Measurements from ENCODE around the gene CBLN1.

CBLN1 gene

DNA sequence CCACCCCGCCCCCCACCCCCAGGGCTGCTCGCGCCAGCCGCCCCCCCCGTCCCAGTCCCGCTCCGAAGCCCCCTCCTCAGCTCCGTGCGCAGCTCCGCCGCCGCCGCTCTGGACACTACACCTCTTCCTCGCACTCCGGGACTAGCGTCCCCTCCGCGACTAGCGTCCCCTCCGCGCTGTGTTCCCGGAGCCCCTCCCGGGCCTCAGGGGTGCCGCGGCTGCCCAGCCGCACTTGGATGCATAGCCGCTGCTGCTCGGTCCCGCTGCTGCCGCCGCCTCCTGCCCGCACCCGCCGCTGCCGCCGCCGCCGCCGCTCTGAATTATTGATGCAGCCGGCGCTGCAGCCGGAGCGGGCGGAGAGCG, at the start of gene CBLN1:
TSS of gene CBLN1 (minus strand) at position 359 of the 363 bp plus-strand sequence. CDS start 373 bp downstream, outside the sequence.
- no peak for DNase-seq

DNA sequence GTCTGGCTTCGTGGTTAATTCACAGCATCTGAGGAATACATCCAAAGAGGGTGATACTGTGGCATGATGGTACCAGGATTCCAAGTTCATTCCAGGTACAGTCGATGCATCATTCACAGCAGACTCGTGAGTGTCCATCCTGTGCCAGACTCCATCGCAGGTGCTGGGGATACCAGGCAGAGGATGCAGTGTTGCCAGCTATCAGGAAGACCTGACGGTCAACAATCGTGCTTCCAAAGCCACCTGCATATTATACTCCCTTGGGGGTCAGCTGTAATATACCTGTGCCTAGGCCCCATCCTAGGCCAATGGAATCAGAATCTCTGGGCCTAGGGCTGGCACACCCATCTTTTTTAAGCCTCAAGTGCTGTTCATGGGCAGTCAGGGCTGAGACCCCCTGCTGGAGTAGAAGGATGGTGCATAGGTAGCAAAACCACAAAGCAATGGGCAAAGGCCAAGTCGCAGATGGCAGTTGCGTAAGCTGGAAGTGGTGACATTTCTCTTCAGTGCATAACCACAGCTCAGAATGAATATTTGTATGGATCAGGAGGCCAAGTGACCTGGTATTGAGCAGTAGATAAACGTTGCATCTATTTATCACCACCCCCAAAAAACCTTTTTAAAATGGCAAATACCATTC, 49.0 kb upstream of the CBLN1 start:
- no peak for DNase-seq

DNA sequence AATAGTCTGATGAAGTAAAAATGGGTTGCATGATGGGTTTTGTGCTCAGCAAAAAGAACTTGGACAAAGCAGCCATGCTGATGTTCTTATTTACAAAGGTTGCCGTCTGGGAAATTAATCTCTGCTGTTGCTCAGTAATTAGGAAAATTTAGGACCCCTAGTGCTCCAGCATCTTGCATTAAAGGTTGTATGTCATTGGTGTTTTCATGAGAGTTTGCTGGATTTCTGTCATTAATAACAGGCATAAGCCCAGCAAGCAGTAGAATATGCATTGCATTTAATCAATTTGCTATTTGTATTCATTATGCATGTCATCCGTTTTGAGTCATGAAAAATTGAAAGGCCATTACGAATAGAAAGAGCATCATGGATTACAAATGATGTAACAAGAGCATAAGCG, 46.7 kb upstream of the CBLN1 start:
- no peak for DNase-seq

DNA sequence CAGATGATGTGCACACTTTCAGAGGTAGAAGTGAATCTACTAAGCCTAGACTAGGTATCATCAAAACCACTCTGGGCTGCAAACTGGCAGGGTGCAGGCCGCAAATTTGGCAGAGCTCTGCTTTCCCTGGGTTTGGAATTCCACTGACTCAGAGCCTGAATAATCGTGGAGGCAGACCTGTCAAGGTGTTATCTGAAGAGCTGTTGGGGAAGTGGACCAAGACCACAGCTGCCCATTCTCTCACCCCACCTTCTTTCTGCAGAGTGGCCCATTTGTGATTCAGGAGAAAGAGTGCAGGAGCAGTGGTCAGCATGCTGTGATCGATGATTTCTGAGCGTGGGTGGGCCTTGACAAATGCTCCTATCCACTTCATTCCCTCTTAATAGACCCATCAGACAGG, 45.8 kb upstream of the CBLN1 start:
- DNase-seq, result no peak

DNA sequence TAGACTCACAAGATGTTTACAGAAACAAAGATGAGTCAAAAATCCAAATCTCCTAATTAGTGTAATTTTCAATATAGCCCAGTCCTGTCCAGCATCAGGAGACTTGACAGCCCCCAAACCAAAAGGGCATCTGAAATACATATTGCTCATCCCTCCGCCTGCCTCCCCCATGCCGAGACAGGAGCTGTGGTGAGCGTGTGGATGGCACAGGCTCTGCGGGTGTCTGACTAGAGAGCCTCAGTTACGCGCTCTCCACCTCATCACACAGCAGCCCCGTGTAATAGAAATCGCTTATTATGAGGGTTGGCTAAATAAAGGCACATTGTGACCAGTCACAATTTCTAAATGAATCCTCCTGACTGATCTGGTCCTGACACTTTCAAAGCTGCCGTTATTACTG, 43.1 kb upstream of the CBLN1 start:
- DNase-seq, result no peak

DNA sequence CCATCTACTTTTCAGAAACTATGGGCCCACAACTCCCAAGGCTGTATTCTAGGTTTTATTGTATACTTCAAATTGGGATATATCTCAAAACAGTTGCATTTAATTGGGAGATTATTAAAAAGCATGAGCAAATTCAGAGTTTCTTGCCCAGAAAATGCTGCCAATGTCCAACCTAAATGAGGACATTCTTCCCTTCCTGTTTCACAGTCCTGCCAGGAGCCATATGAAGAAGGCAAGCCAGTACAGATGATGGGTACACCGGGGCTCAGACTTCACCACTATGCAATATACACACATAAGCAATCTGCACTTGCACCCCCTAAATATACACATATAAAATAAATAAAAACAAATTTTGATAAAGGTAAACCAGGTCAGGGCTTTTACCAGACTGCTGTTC, 34.0 kb upstream of the CBLN1 start:
- no peak for DNase-seq

DNA sequence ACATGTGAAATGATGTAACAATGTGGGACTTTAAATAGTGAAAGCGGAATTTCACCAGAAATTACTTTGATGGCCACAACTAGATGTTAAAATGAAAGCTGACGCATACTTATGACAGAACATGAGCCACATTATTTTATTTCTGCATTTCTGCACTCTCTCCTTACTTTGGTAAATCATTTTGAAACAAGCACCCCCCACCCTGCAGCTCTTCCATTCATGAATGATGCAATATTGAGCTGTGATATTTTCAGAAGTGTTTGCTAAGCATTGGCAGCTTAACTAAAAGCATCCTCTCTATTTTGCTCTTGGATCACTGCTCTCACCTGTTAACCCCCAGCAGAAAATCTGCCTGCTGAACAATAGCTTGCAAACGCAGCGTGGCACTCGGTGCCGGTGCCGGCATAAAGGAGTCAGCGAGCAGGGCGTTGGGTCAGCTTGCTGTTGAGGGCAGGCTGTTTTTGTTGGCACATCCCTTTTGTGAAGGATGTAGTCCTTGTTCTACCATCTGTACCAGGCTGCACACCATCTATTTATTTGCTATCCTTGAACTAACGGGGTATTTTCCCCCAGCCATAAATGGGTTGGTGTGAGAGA, 30.8 kb upstream of the CBLN1 start:
- DNase-seq, result no peak

DNA sequence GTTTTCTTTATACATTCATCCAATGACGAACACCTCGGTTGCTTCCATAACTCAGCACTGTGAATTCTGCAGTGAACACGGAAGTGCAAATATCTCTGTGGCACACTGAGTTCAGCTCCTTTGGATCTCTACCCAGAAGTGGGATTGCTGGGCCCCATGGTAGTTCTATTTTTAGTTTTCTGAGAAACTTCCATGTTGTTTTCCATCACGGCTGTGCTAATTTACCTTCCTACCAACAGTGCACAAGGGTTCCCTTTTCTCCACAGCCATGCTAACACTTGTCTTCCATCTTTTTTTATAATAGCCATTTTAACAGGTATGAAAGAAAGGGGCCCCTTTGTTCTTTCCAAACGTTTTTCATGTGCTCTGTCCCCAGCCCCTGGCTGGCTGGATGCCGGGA, 30.2 kb upstream of the CBLN1 start:
- no peak for DNase-seq

DNA sequence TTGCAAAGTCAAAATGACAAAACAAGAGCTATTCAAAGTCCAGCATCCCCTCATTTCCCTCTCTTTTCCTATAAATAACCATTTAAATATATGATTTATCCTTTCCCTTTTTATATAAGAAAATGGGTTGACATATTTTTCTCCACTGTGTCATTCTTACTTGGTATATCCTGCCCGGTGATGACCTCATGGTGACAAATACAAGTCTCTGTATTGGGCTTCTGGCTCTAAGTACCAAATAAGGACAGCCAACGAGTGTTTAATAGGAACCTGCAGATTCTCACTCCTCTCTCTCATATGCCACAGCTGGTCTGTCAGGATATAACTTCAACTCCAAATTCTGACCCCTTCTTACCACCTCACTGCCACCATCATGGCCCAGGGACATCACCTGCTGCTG, 25.5 kb upstream of the CBLN1 start:
- no peak for DNase-seq

DNA sequence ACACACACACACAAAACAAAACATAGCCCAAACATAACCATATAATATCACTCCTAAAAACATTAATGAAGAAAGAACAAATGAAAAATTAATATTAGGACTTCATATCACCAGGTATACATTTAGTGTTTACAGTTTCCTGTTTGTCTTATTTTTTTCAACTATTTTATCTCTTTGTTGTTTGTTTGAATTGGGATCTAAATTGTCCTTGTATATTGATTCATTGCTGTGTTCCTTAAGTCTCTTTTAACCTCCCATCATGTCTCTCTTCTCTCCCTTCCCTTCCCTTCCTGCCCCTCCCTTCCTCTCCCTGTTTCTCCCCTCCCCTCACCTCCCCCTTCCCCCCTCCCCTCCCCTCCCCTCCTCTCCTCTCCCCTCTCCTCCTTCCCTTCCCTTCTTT, 23.8 kb upstream of the CBLN1 start:
- no peak for DNase-seq

DNA sequence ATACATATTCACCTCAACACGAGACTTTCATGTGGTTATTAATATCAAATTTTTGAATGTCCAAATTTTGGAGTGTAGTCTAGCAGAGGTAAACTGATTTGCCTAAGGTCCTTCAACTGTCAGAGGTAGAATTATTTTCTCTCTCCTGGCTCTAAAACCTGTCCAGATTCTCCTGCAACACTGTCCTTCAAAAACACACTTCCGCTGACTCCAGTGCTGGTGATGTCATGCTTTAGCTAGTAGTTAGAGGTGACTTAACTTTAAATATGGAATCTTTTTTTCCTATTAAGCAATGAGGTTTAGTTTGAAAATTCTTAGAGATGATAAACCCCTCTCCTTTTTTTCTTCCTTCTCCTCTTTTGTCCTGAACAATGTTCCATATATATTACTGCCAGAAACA, 10.8 kb upstream of the CBLN1 start:
- DNase-seq, result no peak

DNA sequence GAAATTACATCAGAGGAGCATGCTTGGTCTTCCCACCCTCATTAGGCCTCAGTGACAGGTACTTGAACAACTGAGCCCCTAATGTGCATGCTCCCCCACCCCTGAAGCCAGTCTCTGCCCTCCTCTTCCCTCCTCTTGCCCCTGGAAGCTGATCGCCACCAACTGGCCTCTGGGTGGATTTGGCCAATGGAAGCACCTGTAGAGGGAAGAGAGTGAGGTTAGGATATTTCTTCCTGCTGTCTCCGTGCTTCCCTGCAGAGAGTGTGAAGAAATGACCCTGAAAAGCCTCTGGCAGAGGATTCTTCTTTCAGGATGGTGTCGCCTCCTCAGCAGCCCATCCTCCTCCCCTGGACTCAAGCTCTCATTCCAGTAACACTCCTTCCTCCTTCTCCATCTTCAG, 5.9 kb upstream of the CBLN1 start:
- DNase-seq, result no peak

DNA sequence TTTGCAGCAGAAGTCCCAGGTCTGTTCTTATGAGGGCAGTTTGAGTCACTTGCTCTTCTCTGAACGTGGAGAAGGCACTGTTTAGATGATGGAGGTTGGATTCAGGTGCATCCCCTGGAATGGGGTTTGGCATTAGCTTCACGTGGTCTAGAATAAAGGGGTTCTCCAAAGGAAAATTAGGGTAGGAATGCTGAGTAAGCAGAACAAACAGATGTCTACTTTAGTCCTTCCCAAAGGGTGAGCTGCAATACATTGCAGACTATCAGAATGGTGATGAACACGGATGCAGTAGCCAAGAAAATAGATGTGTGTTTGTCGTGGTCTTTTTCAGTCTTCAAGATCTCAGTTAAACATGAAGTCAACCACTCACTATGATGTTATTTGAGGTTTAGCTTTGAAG, 3.3 kb upstream of the CBLN1 start:
- DNase-seq, result no peak

DNA sequence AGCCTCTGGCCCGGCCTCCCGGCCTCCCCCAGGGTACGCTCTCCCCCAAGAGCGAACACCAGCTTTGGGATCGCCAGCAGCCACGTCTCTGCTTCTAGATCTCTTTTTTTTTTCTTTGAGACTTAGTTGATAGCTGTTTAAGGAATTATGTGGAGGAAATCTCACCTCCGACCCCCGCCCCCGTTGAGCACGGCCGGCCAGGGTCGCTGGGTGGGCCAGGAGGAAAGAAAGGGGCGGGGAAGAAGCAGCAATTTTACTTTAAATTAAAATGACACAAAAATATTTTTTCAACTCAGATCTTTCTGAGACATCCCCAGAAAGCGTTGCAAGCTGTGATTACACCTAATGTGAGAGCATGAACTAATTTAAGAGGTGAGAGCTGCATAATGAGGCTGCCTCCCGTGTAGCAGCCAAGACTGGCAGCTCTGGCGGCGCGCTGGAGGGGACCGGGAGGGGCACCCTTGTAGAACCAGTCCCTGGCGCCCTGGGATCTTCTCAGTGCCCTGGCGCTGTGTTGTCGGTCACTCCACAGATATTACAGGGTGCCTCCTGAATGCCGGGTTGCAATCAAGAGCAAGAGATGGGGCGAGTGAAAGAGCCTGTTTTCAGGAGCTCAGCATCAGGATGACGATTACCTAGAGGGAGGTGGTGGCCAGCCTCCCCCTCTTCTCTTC, 1.9 kb upstream of the CBLN1 start:
- DNase-seq, result no peak

DNA sequence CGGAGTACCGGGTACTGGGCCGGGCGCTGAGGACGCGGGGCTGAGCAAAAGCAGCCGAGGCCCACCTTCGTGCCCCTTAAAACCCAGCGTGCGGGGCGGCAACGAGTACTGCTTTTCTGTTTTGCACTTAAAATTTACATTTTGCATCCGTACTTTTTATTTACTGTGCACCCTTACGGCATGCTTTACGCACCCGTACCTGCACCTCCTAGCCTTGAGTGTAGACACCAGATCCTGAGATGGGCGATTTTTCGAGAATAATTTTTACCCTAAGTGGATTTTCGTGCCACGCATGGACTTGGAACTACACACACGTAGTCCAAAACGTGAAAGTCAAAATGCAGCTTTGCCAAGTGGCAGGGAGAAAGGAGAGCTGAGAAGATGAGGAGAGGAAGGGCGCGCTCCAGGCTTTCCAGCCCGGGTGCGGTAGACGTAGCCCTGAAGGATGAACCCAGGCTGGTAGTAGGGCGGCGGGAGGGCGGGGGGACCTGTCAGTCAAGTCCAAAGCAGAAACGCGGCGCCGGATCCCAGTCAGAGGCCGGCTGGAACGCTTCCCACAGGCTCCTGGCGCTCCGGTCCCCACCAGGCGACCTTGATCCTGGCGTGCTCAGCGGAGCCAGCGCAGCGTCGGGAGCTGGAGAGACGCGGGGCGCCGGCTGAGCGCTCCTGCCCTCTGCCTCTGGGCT, 1.2 kb upstream of the CBLN1 start:
- no peak for DNase-seq

DNA sequence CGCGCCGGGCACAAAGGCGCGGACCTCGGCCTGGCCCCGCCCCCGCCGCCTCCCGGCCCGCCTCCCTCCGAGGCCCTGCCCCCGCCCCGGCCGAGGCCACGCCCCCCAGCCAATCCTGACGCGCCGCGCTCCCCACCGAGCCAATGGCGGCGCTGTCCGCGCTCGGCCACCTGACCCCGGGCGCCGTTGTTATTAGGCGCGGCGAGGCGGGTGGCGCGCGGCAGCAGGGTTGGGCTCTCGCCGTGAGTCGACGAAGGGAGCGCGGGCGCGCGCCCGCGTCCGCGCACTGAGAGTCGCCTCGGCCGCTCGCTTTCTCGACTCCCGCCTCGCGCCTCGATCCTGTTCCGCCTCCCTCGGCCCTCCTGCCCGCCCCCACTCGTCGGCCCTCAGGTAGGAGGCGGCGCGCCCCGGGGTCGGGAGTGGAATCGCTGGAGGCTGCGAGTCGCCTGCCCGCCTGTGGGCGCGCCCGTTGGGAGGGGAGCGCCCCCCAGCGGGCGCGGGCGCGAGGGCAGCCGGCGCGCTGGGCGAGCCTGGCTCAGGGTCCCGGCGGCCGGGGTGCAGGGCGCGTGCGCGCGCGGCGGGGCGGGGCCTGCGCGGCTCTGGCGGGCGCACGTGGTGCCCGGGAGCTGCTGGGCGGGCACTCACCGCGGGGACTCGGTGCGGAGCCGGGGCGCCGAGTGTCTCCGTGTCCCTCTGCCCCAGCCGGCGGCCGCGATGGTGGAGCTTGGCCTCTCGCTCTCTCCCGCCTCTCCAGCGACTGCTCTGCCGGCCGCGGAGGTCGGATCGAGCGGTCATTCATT, 405 bp upstream of the CBLN1 start:
- DNase-seq, result no peak

DNA sequence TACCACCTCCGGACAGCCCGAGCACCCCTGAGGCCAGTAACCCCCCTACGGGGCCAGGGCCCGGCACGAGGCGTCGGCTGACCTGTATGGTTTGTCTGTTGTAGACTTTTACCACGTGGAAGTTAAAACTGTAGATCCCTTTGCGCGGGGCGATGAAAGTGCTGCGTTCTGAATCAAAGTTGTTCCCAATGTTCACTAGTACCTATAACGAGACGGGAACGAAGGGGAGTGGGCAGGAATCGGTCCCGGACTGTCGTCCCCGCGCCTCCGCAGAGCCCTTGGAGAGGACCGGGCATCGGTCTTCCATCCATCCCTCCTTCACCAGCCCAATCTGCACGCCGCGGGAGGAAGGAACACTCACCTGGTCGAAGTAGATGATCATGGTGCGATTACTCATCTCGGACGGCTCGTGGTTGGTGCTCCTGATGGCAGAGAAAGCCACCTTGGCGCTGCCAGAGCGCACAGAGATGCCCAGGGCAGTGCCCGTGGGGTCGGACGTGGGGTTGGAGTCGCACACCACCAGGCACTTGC, 732 bp downstream of the CBLN1 start:
- no peak for DNase-seq

DNA sequence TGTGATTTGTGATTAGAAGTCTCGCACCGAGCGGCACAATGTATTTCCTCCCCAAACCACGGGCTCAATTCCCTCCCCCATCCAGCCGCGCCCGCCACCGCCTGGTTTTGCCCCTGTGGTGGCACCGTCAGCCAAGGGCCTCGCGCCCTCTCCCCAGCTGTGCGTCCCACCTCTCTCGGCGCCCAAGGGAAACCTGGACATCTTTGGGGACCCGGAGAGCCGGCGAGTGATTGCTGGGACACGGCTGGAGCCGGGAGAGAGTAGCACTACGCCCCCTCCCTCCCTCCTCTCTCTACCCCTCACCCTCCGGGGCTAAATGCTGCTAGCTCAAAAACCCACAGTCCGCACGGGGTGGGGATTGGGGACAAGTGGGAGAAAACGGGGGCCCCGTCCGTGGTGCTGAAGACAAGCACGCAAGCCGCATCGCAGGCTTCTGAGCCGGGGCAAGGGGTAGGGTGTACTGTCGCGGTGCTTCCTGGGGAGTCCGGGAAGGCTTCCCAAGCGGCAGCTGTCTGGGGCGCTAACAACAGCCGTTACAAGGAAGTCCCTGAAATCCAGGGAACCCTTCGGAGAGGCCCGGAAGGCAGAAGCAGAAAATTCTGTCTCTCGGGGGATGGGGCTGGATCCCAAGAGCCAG, 1.4 kb downstream of the CBLN1 start:
- no peak for DNase-seq

DNA sequence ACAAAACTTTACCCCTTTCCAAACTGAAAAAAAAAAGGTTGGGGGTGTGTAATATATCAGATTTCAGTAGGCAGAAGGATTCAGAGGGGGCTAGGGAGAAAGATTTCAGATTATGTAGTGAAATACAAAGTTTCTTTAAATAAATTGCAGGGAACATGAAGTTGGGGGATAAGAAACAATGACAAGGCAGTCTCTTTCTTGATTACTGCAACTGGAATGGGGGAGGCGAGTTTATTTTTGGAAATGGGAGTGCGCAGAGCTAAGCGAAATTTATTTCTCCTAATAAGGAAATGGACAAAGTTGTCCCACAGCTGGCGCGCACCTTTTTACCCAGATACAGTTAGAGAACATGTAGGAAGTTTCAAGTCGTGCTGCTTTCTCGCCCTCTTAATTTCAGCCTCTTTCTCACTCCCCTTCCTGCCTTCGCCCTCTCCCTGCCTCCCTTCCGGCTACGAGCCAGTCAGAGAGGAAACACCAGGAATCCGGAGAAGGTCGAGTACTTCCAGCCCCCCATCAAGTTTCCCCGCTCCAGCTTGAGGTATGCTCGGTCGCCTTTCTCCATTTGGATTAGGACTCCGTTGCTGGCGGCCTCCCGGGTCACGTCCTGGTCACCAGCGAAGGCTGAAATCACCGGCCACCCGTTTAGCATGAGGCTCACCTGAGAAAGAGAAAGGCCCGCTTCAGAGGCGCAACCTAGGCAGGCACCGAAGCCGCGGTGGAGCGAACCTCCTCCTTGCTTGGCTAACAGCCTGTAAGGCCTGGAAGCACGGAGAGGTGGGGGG, 2.5 kb downstream of the CBLN1 start:
- no peak for DNase-seq

DNA sequence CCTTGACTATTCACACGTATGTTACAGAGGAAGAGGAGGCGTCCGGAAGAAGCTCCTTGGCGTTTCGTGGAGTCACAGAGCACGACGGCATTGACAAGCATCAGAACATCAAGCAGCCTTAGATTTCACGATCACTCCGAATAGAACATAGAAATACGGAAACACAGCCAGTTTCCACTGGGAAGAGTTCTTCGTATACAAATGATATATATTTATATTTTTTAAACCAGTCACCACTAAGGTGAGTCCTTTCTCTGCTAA, 3.1 kb downstream of the CBLN1 start:
- no peak for DNase-seq

DNA sequence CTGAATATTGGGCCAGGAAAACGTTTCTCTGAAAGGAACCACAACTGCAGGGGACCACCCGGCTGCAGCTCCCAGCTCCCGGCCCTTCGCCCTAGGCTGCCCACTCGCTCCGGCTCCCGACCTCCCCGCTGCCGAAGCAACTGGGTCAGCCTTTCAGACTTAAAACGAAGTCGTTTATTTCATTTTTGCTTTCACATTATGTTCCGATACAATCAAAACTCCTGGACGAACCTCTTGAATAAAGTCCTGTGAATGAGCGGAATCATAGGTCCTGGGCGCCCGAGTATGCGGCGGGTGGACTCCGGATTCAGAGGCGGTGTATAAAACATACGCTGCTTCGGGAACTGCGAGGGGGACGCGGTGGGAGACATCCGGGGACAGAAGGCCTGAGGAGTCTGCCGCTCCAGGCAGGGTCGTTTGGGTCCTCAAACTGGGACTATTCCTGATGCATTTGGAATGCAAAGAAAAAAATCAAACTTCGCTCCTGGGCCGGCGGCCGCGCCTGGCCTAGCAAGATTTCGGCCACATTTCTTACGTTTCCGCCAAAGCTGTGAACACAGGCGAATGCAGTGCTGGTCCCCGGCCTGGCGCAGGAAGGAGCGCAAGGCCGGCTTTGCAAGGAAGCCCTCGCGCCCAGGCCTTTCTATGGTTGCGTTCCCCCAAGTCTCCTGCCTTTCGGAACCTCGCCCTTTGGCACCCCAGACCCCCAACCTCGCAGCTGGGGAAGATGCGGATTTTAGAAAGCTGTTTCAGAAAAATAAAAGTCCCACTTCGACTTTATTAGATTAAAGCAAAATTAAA, 3.7 kb downstream of the CBLN1 start:
- no peak for DNase-seq

Measured in NK-92 treated with Interleukin-12 subunit alpha and Interleukin-12 subunit beta, amount 100 ng/mL, for 24 hours (cell line).